Stimulated activated memory B cell treated with anti-CD40 and anti-IgM and Interleukin-4, amounts not matched to agents 10 μg/mL and 1 μg/mL and 100 μg/mL, for 72 hours (primary cell): ENCODE data around the gene C7orf25.
A peak's percentile ranks its signal among the peaks of the same experiment; 100 is the strongest.
"Not testable (repeated sequence)": the region's sequence is repeated elsewhere in the genome, so short reads cannot be mapped to it uniquely, and the experiment has no call there.

Source experiments
- ATAC-seq: fragments of 150-1000 bp; cut with Tn5 transposase; 2 replicates; pipeline ENCODE4 v1.10.0; 2021
- H3K27ac Mint-ChIP-seq: one replicate; pipeline ENCODE4 v1.8.0; 2022; ENCODE audit warnings: mild to moderate bottlenecking, mixed read lengths
- H3K27me3 Mint-ChIP-seq: one replicate; pipeline ENCODE4 v1.8.0; 2022; ENCODE audit warnings: mixed read lengths
- H3K36me3 Mint-ChIP-seq: one replicate; pipeline ENCODE4 v1.8.0; 2022; ENCODE audit warnings: mixed read lengths
- H3K4me1 Mint-ChIP-seq: one replicate; pipeline ENCODE4 v1.8.0; 2022; ENCODE audit warnings: mixed read lengths
- H3K4me3 Mint-ChIP-seq: one replicate; pipeline ENCODE4 v1.8.0; 2022; ENCODE audit warnings: mild to moderate bottlenecking, moderate library complexity, mixed read lengths
- H3K9me3 Mint-ChIP-seq: one replicate; pipeline ENCODE4 v1.8.0; 2022; ENCODE audit warnings: mixed read lengths

Gene C7orf25

DNA sequence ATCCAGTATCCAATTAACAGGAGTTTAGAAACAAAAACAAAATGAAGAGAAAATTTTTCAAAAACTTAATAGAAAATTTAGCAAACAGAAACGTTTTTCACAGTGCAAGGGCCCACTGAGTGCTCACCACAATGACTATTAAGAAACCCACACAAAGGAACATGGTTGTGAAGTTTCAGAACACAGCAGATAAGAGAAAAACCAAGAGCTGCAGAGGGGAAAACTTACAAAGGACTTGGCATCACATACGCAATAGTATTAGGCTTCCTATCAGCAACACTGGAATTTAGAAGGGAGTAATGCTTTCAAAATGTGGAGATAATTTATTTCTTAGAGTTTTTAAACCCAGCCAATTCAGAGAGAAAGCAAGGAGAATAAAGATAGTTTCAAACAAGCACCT lies 1.7 kb upstream of the C7orf25 start:
- Mint-ChIP-seq H3K27ac (no peak overlapping the region), H3K36me3 (peaks cover 41% of the 10 kb centered on the region), H3K4me3 (no peak overlapping the region), H3K4me1 (peaks cover 31% of the 10 kb centered on the region), H3K9me3 (no peaks in the 10 kb centered on the region), H3K27me3 (no peaks in the 10 kb centered on the region)
- ATAC-seq: no peak

GRCh38 chr7:42910306-42910705 lies 1.6 kb downstream of the C7orf25 start:
- Mint-ChIP-seq H3K9me3 (no peaks in the 10 kb centered on the region), H3K4me3 (no peak overlapping the region), H3K36me3 (peaks cover 25% of the 10 kb centered on the region), H3K27ac (no peak overlapping the region), H3K27me3 (no peaks in the 10 kb centered on the region), H3K4me1 (peaks cover 36% of the 10 kb centered on the region)
- ATAC-seq: no peak

GRCh38 chr7:42907316-42907715 lies 4.6 kb downstream of the C7orf25 start:
- peaks cover 28% of the 10 kb centered on the region for H3K4me1 Mint-ChIP-seq
- no peak overlapping the region for H3K27ac Mint-ChIP-seq
- ATAC-seq: no peak
- no peak overlapping the region for H3K4me3 Mint-ChIP-seq
- no peaks in the 10 kb centered on the region for H3K27me3 Mint-ChIP-seq
- H3K36me3 Mint-ChIP-seq: peaks cover 7% of the 10 kb centered on the region
- no peaks in the 10 kb centered on the region for H3K9me3 Mint-ChIP-seq

DNA sequence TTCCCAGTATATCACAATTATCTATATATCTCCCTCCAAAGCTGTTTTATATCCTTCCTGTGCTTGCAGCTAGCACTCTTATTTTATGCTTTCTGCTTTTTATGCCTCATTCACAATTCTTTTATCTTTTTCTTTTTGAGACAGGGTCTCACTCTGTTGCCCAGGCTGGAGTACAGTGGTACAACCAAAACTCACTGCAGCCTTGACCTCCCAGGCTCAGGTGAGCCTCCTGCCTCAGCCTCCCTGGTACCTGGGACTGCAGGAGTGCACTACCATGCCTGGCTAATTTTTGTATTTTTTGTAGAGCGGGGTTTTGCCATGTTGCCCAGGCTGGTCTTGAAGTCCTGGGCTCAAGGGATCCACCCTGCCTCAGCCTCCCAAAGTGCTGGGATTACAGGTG lies 5.7 kb downstream of the C7orf25 start:
- Mint-ChIP-seq H3K27me3 (no peaks in the 10 kb centered on the region), H3K36me3 (peaks cover 7% of the 10 kb centered on the region), H3K4me1 (peaks cover 20% of the 10 kb centered on the region), H3K27ac (no peak overlapping the region), H3K4me3 (no peak overlapping the region), H3K9me3 (no peaks in the 10 kb centered on the region)
- ATAC-seq: no peak

- H3K9me3 Mint-ChIP-seq: no peaks in the 10 kb centered on the region
- ATAC-seq: no peak
- H3K4me1 Mint-ChIP-seq: peaks cover 7% of the 10 kb centered on the region
- no peaks in the 10 kb centered on the region for H3K27me3 Mint-ChIP-seq
- no peak overlapping the region for H3K27ac Mint-ChIP-seq
- no peak overlapping the region for H3K4me3 Mint-ChIP-seq
- peaks cover 3% of the 10 kb centered on the region for H3K36me3 Mint-ChIP-seq
These were observed 9.5 kb downstream of the C7orf25 start for GRCh38 chr7:42902331-42902730.

DNA sequence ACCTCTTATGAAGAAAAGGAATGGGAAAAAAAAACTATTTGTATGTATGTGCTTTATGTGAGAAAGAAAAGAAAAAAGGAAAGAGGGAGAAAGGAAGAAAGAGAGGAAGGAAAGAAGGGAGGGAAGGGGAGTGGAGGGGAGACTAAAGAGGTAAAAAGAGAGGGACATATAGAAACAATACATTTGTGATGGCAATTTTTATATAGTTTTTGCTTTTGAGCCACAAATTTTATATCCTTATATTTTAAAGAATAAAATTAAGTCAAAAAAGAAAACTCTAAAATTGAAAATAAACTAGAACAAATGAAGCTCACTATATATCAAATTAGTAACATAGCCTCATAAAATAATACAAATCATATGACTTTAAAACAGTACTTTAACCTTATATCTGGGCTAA lies 11.0 kb downstream of the C7orf25 start:
- Mint-ChIP-seq H3K27ac (no peak overlapping the region), H3K4me1 (peaks cover 12% of the 10 kb centered on the region), H3K4me3 (no peak overlapping the region), H3K27me3 (no peaks in the 10 kb centered on the region), H3K36me3 (peaks cover 12% of the 10 kb centered on the region), H3K9me3 (peaks cover 3% of the 10 kb centered on the region)
- ATAC-seq: no peak

DNA sequence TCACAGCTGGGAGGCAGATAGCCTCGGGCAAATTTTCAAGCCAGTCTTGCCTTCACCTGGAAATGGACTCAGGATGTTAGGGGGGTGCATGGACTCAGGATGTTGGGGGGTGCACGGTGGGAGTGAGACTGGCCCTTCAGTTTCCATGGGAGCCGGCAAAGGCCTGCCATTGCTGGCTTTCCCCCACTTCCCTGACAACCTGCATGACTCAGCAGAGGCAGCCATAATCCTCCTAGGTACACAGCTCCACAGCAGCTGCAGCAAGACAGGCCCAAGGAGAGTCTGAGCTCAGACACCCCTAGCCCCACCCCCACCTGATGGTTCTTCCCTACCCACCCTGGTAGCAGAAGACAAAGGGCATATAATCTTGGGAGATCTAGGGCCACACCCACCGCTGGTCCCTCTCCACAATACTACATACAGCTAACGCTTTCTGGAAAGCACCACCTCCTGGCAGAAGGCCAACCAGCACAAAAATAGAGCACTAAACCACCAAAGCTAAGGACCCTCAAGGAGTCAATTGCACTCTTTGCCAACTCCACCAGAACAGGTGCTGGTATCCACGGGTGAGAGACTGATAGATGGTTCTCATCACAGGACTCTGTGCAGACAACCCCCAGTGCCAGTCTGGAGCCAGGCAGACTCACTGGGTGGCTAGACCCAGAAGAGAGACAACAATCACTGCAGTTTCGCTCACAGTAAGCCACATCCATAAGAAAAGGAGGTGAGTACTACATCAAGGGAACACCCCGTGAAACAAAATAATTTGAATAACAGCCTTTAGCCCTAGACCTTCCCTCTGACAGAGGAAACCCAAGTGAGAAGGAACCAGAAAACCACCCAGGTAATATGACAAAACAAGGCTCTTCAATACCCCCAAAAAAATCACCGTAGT lies 18.3 kb downstream of the C7orf25 start:
- peaks cover 21% of the 10 kb centered on the region for H3K4me1 Mint-ChIP-seq
- peaks cover 18% of the 10 kb centered on the region for H3K9me3 Mint-ChIP-seq
- no peak overlapping the region for H3K27ac Mint-ChIP-seq
- ATAC-seq: no peak
- H3K4me3 Mint-ChIP-seq: no peak overlapping the region
- peaks cover 32% of the 10 kb centered on the region for H3K36me3 Mint-ChIP-seq
- no peaks in the 10 kb centered on the region for H3K27me3 Mint-ChIP-seq

DNA sequence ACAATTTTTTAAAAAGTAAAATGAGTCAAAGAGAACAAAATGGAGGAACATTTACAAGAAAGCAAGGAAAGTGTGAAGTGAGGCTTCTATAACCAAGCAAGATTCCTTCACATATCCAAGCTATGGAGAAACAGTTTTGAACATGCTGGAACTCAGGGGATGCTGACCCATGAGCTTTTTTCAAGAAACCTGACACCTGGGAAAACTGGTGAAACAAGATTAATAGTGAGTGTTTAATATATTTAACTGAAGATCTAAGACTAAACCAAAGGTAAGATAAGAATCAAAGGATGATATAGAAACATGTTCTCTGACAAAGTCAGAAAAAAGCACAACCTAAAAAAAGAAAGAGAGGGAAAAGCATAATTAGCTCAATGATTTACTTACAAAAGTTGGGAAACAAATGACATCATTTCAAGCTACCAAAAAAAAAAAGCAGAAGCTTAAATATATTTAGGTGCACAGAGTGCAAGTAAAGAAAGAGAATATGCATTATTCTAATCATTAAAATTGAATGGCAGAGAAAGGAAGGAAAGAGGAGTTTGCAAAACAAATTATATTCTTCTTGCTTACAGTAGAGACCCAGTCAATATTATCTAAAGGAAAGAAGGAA lies 24.9 kb downstream of the C7orf25 start:
- H3K4me1 Mint-ChIP-seq: peaks cover 33% of the 10 kb centered on the region
- ATAC-seq: no peak
- H3K9me3 Mint-ChIP-seq: no peaks in the 10 kb centered on the region
- H3K27ac Mint-ChIP-seq: peak overlapping the region; percentile 93
- peak overlapping the region; percentile 83 for H3K4me3 Mint-ChIP-seq
- H3K36me3 Mint-ChIP-seq: no peaks in the 10 kb centered on the region
- no peaks in the 10 kb centered on the region for H3K27me3 Mint-ChIP-seq

DNA sequence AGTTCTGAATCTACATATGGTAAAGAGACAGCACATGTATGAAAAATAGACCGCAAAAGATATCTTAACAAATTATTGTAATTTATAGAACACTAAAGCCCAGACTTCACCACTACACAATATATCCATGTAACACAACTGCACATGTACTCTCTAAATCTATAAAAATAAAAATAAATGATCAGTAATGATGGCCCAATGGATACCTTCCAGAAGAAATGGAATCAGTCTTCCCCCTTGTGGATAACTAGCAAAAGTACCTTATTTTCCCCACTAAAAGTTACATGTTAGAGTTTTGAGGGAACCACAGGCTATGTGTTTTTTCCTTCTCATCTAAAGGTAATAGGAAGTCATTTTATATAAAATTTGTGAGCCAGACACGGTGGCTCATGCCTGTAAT lies 25.7 kb downstream of the C7orf25 start:
- H3K27me3 Mint-ChIP-seq: no peaks in the 10 kb centered on the region
- ATAC-seq: no peak
- no peak overlapping the region for H3K4me3 Mint-ChIP-seq
- H3K9me3 Mint-ChIP-seq: no peaks in the 10 kb centered on the region
- H3K4me1 Mint-ChIP-seq: peaks cover 33% of the 10 kb centered on the region
- H3K27ac Mint-ChIP-seq: no peak overlapping the region
- H3K36me3 Mint-ChIP-seq: no peaks in the 10 kb centered on the region

DNA sequence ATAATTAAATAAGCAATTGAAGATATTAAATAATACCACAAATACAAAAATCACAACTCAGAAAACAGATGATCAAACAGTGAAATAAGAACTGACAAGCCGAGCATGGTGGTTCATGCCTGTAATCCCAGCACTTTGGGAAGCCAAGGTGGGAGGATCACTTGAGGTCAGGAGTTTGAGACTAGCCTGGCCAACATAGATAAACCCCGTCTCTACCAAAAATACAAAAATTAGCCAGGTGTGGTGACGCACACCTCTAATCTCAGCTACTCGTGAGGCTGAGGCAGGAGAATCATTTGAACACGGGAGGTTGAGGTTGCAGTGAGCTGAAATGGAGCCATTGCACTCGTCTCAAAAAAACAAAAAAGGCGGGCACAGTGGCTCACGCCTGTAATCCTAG lies 26.7 kb downstream of the C7orf25 start:
- H3K4me3 Mint-ChIP-seq, H3K9me3 Mint-ChIP-seq, ATAC-seq, H3K27ac Mint-ChIP-seq, H3K27me3 Mint-ChIP-seq, H3K36me3 Mint-ChIP-seq: not testable (repeated sequence)
- H3K4me1 Mint-ChIP-seq: peaks cover 33% of the 10 kb centered on the region

DNA sequence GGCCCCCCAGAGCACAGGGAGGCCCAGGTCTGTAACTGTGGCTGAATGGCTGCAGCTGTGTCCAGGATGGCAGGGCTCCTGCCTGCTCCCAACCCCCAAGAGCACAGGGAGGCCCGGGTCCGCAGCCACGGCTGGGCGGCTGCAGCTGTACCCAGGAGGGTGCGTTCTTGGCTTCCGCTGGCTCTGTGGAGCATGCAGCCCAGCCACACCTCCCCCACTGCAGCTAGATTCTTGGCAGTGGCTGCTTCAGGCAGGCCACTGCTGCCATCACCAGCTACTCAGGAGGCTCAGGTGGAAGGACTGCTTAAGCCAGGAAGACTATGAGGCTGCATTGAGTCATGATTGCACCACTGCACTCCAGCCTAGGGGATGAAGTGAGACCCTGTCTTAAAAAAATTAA lies 27.9 kb downstream of the C7orf25 start:
- peak; percentile 37 for ATAC-seq
- no peaks in the 10 kb centered on the region for H3K36me3 Mint-ChIP-seq
- no peaks in the 10 kb centered on the region for H3K9me3 Mint-ChIP-seq
- no peak overlapping the region for H3K27ac Mint-ChIP-seq
- no peak overlapping the region for H3K4me3 Mint-ChIP-seq
- H3K4me1 Mint-ChIP-seq: peaks cover 27% of the 10 kb centered on the region
- no peaks in the 10 kb centered on the region for H3K27me3 Mint-ChIP-seq

GRCh38 chr7:42880392-42880791 lies 31.5 kb downstream of the C7orf25 start:
- no peaks in the 10 kb centered on the region for H3K27me3 Mint-ChIP-seq
- H3K27ac Mint-ChIP-seq: no peak overlapping the region
- no peak overlapping the region for H3K4me3 Mint-ChIP-seq
- H3K4me1 Mint-ChIP-seq: peaks cover 8% of the 10 kb centered on the region
- ATAC-seq: no peak
- H3K36me3 Mint-ChIP-seq: no peaks in the 10 kb centered on the region
- H3K9me3 Mint-ChIP-seq: no peaks in the 10 kb centered on the region

GRCh38 chr7:42878303-42878702 lies 33.6 kb downstream of the C7orf25 start:
- ATAC-seq: no peak
- Mint-ChIP-seq H3K27ac (no peak overlapping the region), H3K4me3 (no peak overlapping the region), H3K36me3 (no peaks in the 10 kb centered on the region), H3K9me3 (no peaks in the 10 kb centered on the region), H3K4me1 (no peaks in the 10 kb centered on the region), H3K27me3 (peaks cover 14% of the 10 kb centered on the region)

DNA sequence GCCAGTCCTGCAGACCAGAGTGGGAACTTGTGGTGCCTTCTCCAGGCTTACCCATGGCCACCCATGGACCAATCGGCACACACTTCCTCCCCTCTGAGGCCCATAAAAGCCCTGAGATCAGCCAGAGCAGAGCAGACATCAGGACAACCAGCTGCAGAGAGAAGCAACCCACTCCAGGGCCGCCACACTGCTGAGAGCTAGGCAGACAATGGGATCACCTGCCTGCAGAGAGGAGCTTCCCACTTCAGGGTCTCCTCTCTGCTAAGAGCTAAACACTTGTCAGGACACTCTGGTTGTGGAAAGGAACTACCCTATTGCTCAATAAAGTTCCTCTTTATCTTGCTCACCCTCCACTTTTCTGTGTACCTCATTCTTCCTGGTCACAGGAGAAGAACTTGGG lies 34.0 kb downstream of the C7orf25 start:
- H3K9me3 Mint-ChIP-seq: no peaks in the 10 kb centered on the region
- no peaks in the 10 kb centered on the region for H3K4me1 Mint-ChIP-seq
- no peak for ATAC-seq
- no peak overlapping the region for H3K4me3 Mint-ChIP-seq
- H3K27ac Mint-ChIP-seq: no peak overlapping the region
- peaks cover 14% of the 10 kb centered on the region for H3K27me3 Mint-ChIP-seq
- no peaks in the 10 kb centered on the region for H3K36me3 Mint-ChIP-seq

GRCh38 chr7:42876182-42877068 lies 35.4 kb downstream of the C7orf25 start:
- Mint-ChIP-seq H3K4me1 (no peaks in the 10 kb centered on the region), H3K27ac (peak overlapping the region; percentile 2), H3K36me3 (no peaks in the 10 kb centered on the region), H3K9me3 (no peaks in the 10 kb centered on the region), H3K27me3 (peaks cover 14% of the 10 kb centered on the region), H3K4me3 (no peak overlapping the region)
- ATAC-seq: peak; percentile 67
